Activated CD4-positive, alpha-beta T cell treated with anti-CD3 and anti-CD28 coated beads, Interleukin-2, amount 50 U/mL, for 1 hour (primary cell): Measurements from ENCODE around the gene PIAS3.
"Not testable (repeated sequence)": the region's sequence is repeated elsewhere in the genome, so short reads cannot be mapped to it uniquely, and the experiment has no call there.

Experiments used
- DNase-seq: peaks from one replicate; pipeline ENCODE4 v3.0.0-alpha.2; 2020

PIAS3 gene

DNA sequence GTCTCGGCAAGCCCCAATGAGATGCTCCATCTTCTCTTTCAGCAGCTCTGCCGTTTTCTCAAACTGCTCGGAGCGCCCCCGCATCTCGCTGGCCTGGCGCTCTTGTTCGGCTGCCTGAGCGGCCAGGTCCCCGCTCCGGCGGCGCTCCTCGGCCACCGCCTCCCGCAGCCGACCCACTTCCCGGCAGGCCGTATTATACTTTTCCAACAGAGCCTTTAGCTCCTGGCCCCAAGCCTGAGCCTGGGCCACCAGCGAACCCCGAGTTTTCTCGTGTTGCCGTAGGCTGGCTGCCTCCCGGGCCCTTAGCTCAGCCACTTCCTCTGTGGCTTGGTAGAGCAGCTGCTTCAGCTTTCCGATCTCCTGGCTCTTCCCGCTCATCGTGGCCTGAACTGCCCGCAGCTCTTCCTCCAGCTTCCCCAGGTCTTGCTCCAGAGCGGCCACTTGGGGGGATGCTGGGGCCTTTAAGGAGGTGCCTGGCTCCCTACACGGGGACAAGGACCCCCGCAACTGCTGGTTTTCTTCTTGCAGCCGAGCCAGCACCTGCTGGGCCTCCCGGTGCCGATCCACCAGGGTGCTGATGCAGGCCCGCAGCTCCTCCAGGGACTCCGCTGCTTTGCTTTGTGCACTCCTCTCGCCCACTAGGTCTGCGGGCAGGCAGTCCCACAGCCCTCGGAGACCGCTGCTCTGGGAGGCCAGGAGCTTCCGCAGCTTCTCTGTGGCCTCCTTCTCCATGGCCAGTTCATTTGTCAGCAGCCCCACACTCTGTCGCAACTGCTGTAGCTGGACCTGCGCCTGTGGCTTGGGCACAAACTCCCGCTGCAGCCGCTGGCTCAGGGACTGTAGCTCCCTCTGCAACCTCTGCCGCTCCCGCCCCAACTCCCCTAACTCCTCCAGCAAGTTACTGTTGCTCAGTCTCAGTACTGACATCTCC, 13.4 kb upstream of the PIAS3 start:
- peak; percentile 28 for DNase-seq

DNA sequence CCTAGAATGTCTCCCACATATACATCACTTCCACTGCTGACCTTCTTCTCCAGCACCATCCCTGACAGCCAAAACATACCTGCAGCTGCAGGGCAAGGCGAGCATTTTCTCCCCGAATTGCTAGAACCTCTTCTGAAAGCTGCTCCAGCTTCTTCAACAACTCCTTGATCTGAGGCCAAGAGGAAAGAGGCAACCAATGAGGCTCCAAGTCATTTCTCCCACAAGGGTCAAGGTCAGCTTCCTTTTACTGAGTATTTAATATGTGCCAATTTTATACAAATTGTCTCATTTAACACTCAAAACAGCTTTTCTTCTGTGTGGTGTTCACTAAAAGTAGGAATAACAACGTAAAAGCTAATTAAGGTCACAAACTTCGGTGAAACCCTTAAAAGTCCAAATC, 9.4 kb upstream of the PIAS3 start:
- DNase-seq, result no peak

DNA sequence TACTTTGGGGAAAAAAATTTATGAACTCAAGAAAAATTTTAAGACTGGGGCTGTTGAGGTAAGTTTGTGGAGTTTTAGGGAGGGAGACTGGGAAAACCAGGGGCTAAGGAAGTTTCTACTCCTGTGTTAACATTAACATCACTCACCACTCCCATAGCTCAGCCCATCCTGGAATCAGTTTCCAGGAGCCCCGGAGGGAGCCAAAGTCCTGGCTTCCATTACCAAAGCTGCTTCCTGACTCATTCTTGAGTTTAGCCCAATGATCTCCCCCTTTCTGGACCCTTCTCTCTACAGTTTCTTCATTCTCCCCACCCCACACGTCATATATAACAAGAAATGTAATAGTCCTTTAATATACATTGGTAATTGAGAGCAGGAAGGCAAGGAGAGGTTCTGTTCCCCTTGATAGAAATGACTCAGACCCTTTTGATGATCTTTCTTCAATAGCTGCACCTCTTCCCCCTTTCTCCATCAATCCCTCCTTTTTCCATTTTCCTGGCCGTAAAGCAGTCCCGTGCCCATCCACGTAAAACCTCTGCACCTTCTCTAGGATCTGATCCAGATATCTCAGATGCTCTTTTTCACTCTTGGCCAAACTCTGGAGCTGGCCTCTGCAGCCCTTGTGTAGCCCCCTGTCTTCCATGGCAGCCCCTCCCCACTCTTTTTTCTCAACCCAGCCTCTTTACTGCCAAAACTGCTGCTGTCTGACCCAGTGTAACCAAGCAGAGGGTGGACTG, 4.6 kb upstream of the PIAS3 start:
- no peak for DNase-seq

DNA sequence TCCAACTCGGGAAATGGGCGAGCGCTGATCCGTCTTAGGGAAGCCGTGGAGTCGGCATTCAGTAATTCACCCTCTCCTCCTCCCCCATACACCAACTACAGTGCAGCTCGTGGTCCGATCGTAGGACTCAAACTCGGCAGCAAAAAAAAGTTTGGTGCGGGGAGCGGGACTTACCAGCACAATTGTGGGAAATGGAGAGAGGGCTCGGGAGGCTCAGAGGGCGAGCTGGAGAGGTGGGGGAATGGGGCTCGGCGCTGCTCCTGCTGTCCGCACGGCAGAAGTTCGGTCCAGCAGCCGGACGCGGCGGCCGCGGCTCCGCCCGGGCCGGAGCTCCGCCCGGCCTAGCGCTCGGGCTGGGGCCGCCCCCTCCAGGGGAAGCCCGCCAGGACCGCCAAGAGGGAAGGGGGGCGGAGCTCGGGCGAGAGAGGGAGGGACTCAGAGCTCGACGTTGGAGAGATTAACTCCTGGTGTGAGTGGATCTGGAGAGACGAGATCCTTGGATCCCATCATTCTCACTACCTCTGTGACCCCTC, 676 bp upstream of the PIAS3 start:
- DNase-seq, result peak; percentile 64

DNA sequence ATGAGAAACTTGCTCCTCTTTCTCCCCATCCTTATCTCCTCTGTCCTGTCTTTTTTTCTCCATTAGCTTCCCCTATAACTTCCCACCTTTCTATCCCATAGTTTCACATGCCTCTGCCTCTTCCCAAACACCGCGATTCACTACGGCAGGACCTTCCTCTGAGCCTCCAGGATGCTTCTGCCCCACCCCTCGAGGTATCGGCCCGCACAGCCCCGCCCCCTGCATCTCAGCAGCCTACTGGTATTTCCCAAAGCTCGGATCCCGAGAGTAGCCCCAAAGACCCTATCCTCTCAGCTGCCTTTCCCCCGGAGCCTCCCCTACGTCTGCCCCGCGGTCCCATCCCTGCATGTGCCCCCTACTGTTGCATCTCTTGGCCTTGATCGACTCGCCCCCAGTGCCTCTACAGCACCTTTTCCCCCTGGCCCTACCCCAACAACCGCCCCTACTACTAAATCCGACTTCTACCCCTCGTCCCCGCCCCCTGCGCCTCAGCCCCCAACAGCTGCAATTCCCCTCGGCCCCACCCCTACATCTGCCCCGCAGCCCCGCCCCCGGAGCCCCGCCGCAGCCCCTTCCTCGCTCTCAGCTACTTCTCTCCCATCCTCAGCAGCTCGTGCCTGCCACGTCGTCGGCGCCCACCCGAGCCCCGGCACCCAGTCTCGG, 512 bp downstream of the PIAS3 start:
- DNase-seq, result peak; percentile 44

DNA sequence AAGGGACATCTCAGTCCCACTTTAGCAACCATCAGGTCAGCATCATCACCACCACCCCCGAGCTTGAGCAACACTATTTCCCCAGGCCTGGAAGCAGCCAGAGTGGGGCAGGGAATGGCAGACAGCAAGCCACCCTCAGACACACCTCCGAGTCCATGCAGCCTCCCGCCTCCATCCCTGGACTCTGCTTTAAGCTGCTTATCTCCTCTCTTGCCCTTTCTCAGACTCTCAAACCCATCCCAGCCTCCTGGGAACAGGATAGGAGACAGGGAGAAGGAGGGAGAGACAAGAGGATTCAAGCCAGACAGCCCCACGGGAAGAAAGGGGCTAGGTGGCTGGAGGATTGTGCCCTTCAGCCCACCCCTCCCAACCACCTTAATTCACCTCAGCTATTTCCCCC, 1.7 kb downstream of the PIAS3 start:
- DNase-seq, result no peak

DNA sequence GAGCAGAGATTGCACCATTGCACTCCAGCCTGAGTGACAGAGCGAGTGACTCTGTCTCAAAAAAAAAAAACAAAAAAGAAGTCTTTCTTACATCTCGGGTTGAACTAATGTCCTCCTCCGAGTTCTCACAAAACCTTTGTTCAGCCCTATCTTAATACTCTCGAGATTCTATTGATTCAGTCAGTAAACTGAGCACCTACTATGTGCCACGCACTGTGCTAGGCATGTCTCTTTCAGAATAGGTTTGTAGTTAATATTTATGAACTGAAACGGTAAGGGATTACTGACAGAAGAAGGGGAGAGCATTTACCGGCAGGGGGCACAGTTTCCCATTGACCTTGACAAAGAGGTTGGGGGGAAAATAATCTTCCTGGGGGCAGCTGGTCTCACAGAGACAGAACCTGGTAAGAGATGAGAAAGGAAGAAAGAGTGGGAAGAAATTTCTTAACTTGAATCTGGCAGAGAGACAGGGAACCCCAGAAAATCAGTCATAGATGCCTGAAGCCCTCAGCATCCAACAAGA, 3.4 kb downstream of the PIAS3 start:
- DNase-seq, result no peak

DNA sequence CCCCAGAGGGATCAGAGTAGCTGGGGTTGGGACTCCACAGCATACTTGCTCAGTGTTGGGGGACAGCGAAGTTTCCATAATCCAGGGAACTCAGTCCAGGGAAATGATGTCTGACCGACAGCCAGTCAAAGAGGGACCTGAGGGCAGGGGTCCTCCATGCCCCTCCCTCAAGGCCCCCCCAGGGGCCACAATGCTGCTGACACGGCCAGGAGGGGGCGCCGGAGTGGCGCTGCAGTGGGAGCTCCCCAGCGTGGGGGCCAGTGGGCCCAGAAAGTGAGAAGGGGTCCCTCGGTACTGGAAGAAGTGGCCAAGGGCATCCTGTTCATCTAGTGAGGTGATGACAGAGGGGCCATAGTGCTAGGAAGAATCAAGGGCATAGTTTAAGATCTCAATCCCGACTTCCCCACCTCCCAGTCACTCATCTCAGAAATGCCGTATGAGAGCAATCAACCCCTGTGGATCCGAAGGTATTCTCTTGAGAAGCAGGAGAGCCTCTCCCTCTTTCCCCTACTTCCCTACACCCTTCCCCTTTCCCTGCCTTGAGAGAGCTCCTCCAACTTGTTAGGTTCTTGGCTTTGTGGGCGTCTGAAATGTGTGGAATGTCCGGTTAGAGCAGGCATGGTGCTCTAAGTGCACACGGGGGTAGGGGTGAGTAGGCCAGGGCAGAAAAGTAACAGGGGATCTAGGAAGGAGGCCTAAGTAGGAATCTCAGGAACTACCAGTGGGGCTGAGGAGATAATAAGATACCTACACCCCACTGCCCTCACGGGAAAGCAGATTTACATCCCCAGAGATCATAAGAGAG, 9.3 kb downstream of the PIAS3 start:
- no peak for DNase-seq

DNA sequence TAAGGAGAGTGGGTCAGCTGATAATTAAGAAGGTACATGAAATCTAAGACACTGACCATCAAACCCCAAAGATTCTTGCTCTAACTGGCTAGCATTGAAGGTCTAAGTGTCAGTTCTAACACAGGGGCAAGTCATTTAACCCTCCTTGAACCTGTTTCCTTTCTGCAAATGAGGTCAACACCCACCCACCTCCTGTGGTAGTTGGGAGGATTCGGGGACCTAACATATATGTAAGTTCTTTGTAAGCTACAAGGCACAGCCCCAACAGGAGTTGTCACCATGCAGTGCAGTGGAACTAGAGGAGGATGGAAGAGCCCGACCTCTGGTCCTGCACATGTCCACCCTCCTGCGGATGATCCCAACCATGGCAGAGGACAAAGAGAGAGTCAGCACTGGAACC, 11.1 kb downstream of the PIAS3 start:
- no peak for DNase-seq

DNA sequence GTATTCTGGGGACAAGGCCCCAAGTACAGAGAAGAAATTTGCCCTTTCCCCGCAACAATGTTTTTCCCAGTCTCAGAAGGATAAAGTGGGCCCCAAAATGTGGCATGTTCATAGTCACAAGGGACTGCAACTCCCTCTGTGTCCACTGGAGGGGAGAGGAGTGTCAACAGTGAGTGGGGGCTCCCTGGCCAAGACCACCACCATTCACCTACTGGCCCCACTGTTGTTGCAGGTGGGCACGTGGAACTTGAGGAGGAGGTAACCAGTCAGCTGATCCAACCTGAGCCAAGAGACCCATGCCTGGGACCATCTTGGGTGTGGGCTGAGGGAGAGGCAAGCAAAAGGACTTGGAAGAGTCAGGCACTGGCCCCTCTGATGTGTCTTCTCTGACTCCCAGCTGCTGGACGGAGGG, 12.7 kb downstream of the PIAS3 start:
- DNase-seq, result peak; percentile 24

DNA sequence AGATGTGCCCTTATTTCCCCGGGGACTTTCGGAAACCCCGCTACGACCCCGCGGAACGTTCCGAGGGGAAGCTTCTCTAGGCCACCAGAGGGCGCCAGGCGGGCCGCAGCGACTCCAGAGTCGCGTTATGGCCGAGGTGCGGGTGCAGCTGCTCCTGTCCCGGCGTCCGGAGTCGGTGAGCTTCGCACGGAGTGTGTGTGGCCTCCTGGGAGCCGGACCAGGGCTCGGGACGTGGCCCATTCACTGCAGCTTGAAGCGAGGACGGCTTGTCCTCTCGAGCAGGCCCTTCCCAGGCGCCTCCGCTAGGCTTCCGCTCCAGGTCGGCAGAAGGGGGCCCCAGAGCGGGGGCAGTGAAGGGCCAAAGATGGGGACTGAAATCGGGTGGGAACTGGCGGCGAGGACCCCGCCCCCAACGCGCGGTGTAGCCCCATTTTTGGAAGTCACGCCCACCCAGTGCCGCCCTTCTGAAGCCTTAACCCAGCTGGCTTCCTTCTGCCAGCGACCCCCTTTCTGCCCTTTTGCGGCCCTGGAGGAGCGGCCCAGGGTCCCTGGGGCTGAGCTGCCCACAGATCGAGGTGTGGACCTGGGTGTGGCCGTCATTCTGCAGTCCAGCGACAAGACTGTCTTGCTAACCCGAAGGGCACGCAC, 13.2 kb downstream of the PIAS3 start, which contains the start of gene NUDT17:
TSS of gene NUDT17 (plus strand) at position 117 of the 648 bp plus-strand sequence. CDS start at position 128, 11 bp downstream.
- peak; percentile 78 for DNase-seq

DNA sequence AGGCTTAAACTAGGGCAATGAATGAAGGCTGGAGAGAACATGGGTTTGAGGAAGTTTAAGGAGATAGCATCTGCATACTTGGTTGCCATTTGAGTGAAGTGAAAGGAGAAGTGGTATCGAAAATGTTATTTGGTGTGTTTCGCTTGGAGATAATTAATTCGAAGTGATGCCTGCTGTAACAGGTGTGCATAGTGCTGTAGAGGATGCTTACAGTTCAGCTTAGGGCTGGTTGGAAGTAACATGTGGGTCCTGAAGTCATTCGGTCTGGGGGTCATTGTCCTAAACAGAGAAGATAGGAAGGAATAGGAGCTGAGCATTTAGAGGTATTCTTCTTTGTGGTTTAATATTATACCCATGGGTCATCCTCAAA, 13.8 kb downstream of the PIAS3 start:
- DNase-seq, result no peak

DNA sequence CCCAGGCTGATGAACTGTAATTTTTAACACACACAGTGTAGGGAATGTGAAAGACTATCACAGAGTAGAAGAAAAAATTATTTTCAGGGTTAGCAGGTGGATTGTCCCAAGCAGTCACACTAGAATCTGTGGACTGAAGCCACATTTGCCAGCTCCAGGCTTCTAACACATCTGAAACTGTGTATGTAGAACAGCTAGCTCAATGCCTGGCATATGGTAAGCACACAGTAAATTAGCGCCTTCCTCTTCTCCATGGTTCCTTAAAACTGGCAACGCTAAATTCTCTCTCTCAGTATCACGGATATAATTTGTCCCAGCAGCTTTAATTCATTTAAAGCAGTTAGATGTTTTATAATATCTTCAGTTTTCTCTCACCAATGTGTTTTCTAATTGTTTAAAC, 15.8 kb downstream of the PIAS3 start:
- DNase-seq, result no peak

DNA sequence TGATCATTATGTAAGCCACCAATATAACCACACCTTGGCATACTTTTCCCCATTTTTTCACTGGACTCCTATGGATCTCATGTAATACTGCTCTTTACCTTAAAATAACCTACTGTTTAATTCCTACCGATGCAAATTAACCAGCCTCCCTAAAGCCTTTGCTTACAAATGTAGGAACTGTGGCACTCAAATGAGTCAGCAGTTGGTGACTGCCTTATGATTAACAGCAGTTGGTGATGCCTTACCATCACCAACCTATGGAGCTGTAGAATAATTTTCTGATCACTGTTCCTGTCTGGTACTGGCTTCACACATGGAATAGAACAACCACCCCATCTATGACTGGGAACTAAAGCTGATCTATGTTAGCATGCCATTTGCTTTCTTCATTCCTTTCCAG, 21.2 kb downstream of the PIAS3 start:
- no peak for DNase-seq

DNA sequence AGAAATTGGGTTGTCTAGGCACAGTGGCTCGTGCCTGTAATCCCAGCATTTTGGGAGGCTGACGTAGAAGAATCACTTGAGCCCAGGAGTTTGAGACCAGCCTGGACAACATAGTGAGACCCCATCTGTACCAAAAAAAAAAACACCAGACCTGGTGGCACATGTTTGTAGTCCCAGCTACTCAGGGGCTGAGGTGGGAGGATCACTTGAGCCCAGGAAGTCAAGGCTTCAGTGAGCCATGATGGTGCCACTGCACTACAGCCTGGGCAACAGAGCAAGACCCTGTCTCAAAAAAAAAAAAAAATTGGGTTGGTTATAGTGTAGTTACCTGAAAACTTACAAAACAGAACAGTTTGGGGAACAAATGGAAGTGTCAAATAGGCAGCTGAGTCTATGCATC, 28.1 kb downstream of the PIAS3 start:
- DNase-seq, result not testable (repeated sequence)

DNA sequence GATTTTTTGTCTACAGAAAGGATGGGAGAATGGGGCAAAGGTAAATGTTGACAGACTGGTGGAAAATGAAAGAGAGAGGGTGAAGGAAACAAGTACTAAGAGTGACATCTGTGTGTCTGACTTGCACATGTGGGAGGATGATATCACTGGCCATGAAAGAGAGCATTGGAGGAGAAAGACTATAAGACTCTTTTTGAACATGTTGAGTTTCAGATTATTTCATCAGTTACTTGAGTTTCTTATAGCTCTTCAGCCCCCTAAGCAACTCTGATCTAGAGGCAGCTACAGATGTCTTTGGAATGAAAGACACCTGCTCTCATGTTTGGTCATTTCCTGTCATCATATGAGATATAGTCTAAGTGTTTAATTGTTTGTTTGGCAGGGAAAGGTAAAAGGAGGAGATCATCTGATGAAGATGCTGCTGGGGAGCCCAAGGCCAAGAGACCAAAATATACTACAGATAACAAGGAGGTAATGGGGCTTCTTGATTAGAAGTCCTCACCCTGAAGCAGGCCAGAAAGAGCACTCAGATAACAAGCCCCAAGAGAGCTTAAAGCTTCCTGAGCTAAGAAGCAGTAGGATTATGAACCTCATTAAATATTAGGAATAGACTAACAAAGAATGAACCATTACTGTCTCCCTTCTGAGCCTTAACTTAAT, 30.4 kb downstream of the PIAS3 start:
- no peak for DNase-seq

DNA sequence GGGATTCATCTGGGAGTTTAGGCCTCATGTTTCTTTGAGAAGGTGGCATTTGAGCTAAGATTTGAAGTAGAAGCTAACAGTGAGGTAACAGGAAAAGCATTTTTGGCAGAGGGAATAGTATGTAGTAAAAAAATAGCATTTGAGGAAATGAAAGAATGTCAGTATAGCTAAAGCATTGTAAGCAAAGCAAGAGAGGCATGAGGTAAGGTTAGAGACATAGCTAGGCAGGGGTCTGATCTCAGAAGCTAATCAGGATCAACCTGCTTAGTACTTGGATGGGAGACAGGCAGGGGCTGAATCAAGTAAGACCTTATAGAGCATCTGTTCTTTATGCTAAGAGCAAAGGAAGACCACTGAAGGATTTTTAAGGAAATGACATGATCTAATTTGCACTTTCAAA, 30.9 kb downstream of the PIAS3 start:
- no peak for DNase-seq

DNA sequence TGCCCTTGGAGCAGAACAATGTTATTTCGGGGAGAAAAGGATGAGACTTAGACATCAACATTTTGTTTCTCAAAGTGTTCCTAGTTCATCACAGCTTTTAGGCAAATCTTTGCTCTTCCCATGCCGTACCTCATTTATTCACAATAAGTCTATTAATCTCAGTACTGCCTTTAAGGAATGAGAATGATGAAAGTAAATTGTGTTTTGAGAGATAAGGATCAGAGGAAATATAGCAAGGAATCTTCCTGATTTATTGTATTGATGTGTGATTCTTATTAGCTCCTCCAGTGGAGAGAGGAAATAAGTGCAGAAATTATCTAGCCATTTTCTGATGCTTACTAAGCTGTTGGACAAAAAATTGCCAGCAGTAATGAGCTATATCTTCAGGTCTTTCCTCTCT, 32.9 kb downstream of the PIAS3 start:
- DNase-seq, result no peak

DNA sequence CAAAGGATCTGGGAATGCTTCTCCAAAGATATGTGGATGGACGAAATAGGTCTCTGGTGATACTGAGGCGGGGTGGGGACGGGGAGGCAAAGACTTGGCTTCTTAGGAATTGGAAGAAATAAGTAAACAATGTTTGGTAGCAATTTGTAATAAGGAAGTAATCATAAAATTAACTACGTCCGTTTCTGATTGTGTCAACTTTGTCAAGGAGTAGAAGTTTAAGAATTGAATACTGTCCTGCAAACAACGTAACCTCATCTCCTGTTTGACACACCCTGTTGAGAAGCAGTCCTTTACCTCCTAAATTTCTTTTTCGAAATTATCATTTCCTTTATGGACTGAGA, 34.4 kb downstream of the PIAS3 start:
- DNase-seq, result no peak

DNA sequence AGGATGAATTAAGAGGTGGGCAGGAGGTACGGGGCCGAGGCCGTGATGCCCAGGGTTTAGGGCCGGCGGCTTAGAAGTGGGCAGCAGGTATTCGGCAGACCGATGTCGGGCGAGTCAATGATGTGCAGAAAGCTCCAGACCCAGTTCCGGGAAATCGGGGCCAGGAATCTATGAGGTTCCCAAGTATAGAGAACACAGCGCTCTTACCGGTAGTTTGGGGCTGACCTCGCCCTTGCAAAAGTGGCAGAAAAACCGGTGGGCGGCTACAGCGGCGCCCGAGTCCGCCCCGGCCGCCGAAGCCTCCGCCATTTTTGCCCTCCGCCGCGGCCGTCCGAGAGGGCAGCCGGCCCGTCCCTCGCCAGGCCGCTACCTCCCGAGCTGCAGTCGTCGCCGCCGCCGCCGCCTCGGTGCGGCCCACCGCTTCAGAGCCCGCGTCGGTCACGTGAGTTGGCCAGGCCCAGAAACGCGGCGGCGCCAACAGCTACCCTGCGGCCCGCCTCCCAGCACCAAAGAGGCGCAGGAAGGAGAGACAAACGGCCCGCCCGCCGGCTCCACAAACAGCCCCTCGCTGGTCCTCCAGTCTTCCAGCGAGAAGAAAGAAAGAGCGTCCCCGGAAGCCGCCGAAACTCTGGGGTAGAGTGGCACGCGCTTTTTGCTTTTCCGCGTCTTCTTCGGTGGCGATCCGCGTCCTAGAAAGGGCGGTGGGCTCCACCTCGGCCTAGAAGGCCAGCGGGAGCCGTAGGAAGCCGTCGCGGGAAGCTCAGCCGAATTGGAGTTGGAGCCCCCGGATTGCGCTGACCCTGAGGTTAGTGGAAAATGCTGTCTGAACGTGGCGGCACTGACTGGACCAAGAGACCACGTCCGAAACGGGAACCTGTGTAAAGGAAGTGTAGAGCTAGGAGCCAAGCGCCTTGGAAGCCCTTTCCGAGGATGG, 35.0 kb downstream of the PIAS3 start, which contains the start of the genes POLR3C and RNF115:
TSS of gene POLR3C (plus strand) at position 636 of the 934 bp plus-strand sequence. CDS start 1,577 bp downstream, outside the sequence.
TSS of gene RNF115 (minus strand) at position 531 of the 934 bp plus-strand sequence. CDS start at position 309, 222 bp downstream.
- peak; percentile 85 for DNase-seq
